NB4 (cell line): ENCODE results near the gene TMEM131L.

Experiments
- DNase-seq: peaks from one replicate; pipeline ENCODE4 v3.0.0; 2010; ENCODE audit warnings: low read depth
- H3K4me3 ChIP-seq: one replicate; pipeline ENCODE4 v1.5.1; 2011; ENCODE audit warnings: mild to moderate bottlenecking, low read depth, low read length, moderate library complexity
- MYC ChIP-seq: IDR thresholded peaks from 2 replicates; pipeline ENCODE4 v1.6.1; 2011; ENCODE audit warnings: low read depth, low read length
- POLR2A ChIP-seq: IDR thresholded peaks from 2 replicates; pipeline ENCODE4 v1.6.1; 2011; ENCODE audit warnings: mild to moderate bottlenecking; ENCODE audit not compliant: insufficient read length; ENCODE audit errors: extremely low read depth
- TF ChIP-seq, protein P1 (sequence below): IDR thresholded peaks from 2 replicates; pipeline ENCODE4 v1.6.1; 2011; ENCODE audit warnings: low read depth, low read length
- TF ChIP-seq, protein P2 (sequence below): IDR thresholded peaks from one replicate; pipeline ENCODE4 v1.5.1; 2012; ENCODE audit warnings: low read depth, low read length

Gene TMEM131L

DNA sequence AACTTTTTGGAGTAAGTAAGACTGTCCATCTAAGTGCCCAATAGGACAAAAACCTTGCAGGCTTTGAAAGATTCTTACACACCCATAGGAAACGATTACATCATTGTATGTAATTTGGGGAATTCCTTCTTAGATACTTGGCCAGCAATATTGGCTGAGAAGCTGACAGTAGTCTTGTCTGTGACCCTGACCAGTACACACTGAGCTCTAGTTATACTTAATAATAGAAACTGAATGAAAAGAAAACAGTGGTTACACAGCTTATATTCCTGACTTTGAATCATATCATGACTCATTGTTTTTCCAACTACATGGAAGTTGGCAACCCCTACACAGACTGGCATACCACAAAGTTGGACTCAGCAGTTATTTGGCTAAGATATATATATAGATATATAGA, 210.8 kb downstream of the TMEM131L start:
- no peak for TF ChIP-seq MYC
- TF ChIP-seq, protein P1, sequence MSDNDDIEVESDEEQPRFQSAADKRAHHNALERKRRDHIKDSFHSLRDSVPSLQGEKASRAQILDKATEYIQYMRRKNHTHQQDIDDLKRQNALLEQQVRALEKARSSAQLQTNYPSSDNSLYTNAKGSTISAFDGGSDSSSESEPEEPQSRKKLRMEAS: no peak
- no peak for TF ChIP-seq POLR2A
- TF ChIP-seq, protein P2, sequence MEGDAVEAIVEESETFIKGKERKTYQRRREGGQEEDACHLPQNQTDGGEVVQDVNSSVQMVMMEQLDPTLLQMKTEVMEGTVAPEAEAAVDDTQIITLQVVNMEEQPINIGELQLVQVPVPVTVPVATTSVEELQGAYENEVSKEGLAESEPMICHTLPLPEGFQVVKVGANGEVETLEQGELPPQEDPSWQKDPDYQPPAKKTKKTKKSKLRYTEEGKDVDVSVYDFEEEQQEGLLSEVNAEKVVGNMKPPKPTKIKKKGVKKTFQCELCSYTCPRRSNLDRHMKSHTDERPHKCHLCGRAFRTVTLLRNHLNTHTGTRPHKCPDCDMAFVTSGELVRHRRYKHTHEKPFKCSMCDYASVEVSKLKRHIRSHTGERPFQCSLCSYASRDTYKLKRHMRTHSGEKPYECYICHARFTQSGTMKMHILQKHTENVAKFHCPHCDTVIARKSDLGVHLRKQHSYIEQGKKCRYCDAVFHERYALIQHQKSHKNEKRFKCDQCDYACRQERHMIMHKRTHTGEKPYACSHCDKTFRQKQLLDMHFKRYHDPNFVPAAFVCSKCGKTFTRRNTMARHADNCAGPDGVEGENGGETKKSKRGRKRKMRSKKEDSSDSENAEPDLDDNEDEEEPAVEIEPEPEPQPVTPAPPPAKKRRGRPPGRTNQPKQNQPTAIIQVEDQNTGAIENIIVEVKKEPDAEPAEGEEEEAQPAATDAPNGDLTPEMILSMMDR: no peak
- DNase-seq: no peak

DNA sequence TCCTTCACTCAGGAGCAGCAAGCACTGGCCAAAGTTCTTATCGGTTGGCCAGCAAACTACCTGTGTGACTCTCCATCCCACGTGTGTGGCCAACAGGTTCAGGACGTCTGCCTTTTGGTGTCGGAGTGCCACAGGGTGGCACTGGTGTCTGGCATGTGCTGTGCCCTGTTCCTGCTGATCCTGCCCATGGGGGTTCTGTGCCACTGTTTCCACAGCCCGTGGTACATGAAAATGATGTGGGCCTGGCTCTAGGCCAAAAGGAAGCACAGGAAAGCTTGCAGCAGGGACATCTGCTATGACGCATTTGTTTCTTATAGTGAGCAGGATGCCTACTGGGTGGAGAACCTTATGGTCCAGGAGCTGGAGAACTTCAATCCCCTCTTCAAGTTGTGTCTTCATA, 213.3 kb downstream of the TMEM131L start:
- H3K4me3 ChIP-seq: no peak overlapping the region
- no peak for DNase-seq
- TF ChIP-seq, protein P1: no peak
- TF ChIP-seq POLR2A (no peak), MYC (no peak)
- TF ChIP-seq, protein P2: no peak

More for the DNA sequence above, 210.8 kb downstream of the TMEM131L start:
- H3K4me3 ChIP-seq: no peak overlapping the region

- no peak for DNase-seq
- TF ChIP-seq, protein P2: no peak
- TF ChIP-seq MYC (no peak), POLR2A (no peak)
- TF ChIP-seq, protein P1: no peak
- H3K4me3 ChIP-seq: no peak overlapping the region
These were observed 217.6 kb downstream of the TMEM131L start for GRCh38 chr4:153683763-153684181.

DNA sequence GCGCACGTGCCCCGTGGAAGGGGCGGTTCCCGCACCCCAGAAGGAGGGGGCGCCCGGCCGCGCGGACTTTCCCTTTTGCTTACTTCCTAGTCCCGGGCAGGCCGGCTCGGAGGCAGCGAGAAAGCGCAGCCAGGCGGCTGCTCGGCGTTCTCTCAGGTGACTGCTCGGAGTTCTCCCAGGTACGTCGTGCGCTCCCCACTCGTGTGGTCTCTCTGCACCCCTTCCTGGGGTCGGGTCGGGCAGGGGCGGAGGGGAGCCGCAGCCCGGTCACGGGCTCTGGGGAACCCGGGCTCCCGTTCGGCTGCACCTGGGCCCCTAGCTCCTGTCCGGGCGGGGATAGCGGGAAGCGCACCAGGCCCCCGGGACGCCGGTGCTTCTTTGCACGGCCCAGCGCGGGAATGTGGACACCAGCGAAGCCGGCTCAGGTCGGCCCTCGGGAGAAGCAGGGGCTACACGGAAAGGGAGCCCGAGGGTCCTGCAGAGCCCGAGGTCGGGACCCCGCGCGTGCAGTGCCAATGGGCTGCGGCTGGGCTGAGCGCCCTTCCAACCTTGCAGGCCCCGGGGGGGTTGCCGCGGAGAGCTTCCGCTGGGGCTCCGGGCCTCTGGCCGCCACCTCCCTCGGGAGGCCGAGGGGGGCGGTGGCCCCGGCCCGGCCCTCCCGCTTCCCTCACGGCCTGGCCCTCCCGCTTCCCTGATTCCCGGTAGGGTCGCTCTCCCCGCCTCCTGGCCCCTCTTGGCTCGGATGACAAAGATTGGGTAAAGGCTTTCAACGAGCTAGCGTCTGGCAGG, 218.2 kb downstream of the TMEM131L start, which contains the start of gene TLR2:
Gene TLR2 (plus strand): TSS at position 99 of the 789 bp plus-strand sequence. CDS start 18,628 bp downstream, outside the sequence.
- TF ChIP-seq, protein P1: no peak
- TF ChIP-seq, protein P2: no peak
- no peak for TF ChIP-seq POLR2A
- TF ChIP-seq MYC: no peak

GRCh38 chr4:153684971-153685371, 218.8 kb downstream of the TMEM131L start:
- DNase-seq: no peak
- peak overlapping the region; percentile 58 for H3K4me3 ChIP-seq
- no peak for TF ChIP-seq MYC

More for the DNA sequence above, 218.2 kb downstream of the TMEM131L start, which contains the start of gene TLR2:
- DNase-seq: peak; percentile 77
- peak within 1 kb of the TSS; percentile 58 for H3K4me3 ChIP-seq
